Esophagus squamous epithelium (tissue), 4 donors: ENCODE measurements around the gene BSDC1.

ENCODE experiments used
- CTCF ChIP-seq, 6 experiments: fragments of 450-650 bp in 4 of 6; fragments of 200-600 bp in 2 of 6; sonication (generic) in 2 of 6; IDR thresholded peaks; one replicate each; pipeline ENCODE4 v1.5.1; 2016 to 2019; ENCODE audit warnings: antibody characterized with exemption in 6 of 6, mild to moderate bottlenecking in 4 of 6, moderate library complexity in 4 of 6
- POLR2A ChIP-seq, 4 donors: fragments of 450-650 bp; IDR thresholded peaks; one replicate each; pipeline ENCODE4 v1.6.1; 2017; ENCODE audit warnings: antibody characterized with exemption in 4 of 4, mild to moderate bottlenecking in 4 of 4, moderate library complexity in 3 of 4

DNA sequence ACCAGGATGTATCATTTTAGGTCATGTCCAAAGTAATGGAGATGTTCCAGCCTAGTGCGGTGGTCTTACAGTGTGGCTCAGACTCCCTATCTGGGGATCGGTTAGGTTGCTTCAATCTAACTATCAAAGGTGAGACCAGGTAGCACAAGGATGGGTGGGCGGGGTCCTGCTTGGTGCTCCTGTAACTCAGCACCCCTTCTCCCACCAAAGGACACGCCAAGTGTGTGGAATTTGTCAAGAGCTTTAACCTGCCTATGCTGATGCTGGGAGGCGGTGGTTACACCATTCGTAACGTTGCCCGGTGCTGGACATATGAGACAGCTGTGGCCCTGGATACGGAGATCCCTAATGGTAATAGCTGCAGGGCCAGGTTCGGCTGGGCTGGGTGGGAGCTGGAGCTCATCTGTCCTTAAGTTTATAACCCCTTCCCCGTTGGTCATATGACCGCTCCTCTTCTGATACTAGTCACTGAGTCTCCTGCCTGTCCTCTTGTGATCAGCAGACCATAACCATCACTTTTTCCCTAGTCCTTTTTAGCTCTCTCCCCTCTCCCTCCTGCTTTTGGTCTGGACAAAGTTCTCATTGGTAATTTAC lies 63.6 kb downstream of the BSDC1 start:
- TF ChIP-seq CTCF (IDR thresholded peaks at IDR 0.05) (no peak), POLR2A (IDR thresholded peaks at IDR 0.05) (no peak)
